Glomerular endothelial cell (primary cell): ENCODE measurements around the gene NEDD1. TPM values are rescaled to one million over a fixed set of nuclear protein-coding genes. Genes with fewer than 3 reads are reported as not detected.

ENCODE experiments used
- DNase-seq: peaks from one replicate; pipeline ENCODE4 v3.0.0-alpha.2; 2011; ENCODE audit warnings: low read depth, low spot score; ENCODE audit errors: extremely low read depth
- total RNA-seq: library from RNA; depleted of rRNA; stranded (reverse); fragments of >200 nt; gene quantifications from 2 replicates; pipeline ENCODE4 v1.2.3, GENCODE V29; 2015

NEDD1 gene
- total RNA-seq, result 21.0 and 30.6 TPM in 2 replicates

GRCh38 chr12:96906849-96907670 is at the start of gene NEDD1:
TSS of gene NEDD1 (plus strand) at chr12:96907257. CDS start at chr12:96909760, 2,503 bp downstream.
- DNase-seq, result no peak

GRCh38 chr12:96858162-96858561 is 48.9 kb upstream of the NEDD1 start:
- DNase-seq, result no peak

- DNase-seq, result no peak
These were observed 45.4 kb upstream of the NEDD1 start for GRCh38 chr12:96861656-96862055.

- no peak for DNase-seq
These were observed 44.7 kb upstream of the NEDD1 start for GRCh38 chr12:96862326-96862725.

- DNase-seq, result no peak
These were observed 42.7 kb upstream of the NEDD1 start for GRCh38 chr12:96864335-96864734.

GRCh38 chr12:96866801-96867590 is 40.1 kb upstream of the NEDD1 start:
- no peak for DNase-seq

GRCh38 chr12:96870946-96871345 is 36.1 kb upstream of the NEDD1 start:
- DNase-seq, result no peak

GRCh38 chr12:96872961-96873360 is 34.1 kb upstream of the NEDD1 start:
- DNase-seq, result no peak

- DNase-seq, result no peak
These were observed 32.8 kb upstream of the NEDD1 start for GRCh38 chr12:96874211-96874610.

GRCh38 chr12:96876966-96877365 is 30.1 kb upstream of the NEDD1 start:
- DNase-seq, result no peak

- no peak for DNase-seq
These were observed 28.4 kb upstream of the NEDD1 start for GRCh38 chr12:96878704-96879103.

- no peak for DNase-seq
These were observed 27.8 kb upstream of the NEDD1 start for GRCh38 chr12:96879301-96879700.

- no peak for DNase-seq
These were observed 26.8 kb upstream of the NEDD1 start for GRCh38 chr12:96880220-96880619.

GRCh38 chr12:96881608-96882007 is 25.4 kb upstream of the NEDD1 start:
- no peak for DNase-seq

GRCh38 chr12:96882862-96883261 is 24.2 kb upstream of the NEDD1 start:
- DNase-seq, result no peak

- DNase-seq, result no peak
These were observed 23.5 kb upstream of the NEDD1 start for GRCh38 chr12:96883571-96883970.

- DNase-seq, result no peak
These were observed 19.9 kb upstream of the NEDD1 start for GRCh38 chr12:96886998-96887677.

GRCh38 chr12:96889273-96889933 is 17.7 kb upstream of the NEDD1 start:
- DNase-seq, result no peak

GRCh38 chr12:96890331-96890730 is 16.7 kb upstream of the NEDD1 start:
- no peak for DNase-seq

GRCh38 chr12:96892104-96892503 is 15.0 kb upstream of the NEDD1 start:
- DNase-seq, result no peak

GRCh38 chr12:96897421-96897820 is 9.6 kb upstream of the NEDD1 start:
- no peak for DNase-seq
